HepG2 (cell line): Measurements from ENCODE around the gene LBR. TPM values are rescaled to one million over a fixed set of nuclear protein-coding genes. Genes with fewer than 3 reads are reported as not detected.

Source experiments
- ATF7-NPFF ChIP-seq: sonication (generic); formaldehyde crosslinking; IDR thresholded peaks from 2 replicates; pipeline ENCODE4 v1.8.1; 2023; ENCODE audit warnings: mild to moderate bottlenecking, low read depth, missing genetic modification reagents, moderate library complexity
- CBFB ChIP-seq: sonication (generic); formaldehyde crosslinking; IDR thresholded peaks from 2 replicates; pipeline ENCODE4 v1.4.0; 2020; ENCODE audit warnings: missing genetic modification reagents
- CSRNP2 ChIP-seq: sonication (generic); formaldehyde crosslinking; conservative IDR thresholded peaks from 2 replicates; pipeline ENCODE4 v1.8.0; 2022; ENCODE audit warnings: low read depth, missing genetic modification reagents
- DDIT3 ChIP-seq: sonication (generic); formaldehyde crosslinking; IDR thresholded peaks from 2 replicates; pipeline ENCODE4 v1.4.0; 2020; ENCODE audit warnings: mild to moderate bottlenecking, missing genetic modification reagents
- DR1 ChIP-seq: sonication (generic); formaldehyde crosslinking; IDR thresholded peaks from 2 replicates; pipeline ENCODE4 v1.8.0; 2021; ENCODE audit warnings: mild to moderate bottlenecking, missing genetic modification reagents, inconsistent platforms
- E2F5 ChIP-seq: sonication (generic); formaldehyde crosslinking; conservative IDR thresholded peaks from 2 replicates; pipeline ENCODE4 v1.4.0; 2020; ENCODE audit warnings: missing genetic modification reagents
- ELF1 ChIP-seq: sonication (generic); formaldehyde crosslinking; IDR thresholded peaks from 2 replicates; pipeline ENCODE4 v1.4.0; 2020; ENCODE audit warnings: missing genetic modification reagents
- FIP1L1 ChIP-seq: fragments of 200-400 bp; formaldehyde crosslinking; IDR thresholded peaks from 2 replicates; pipeline ENCODE4 v1.6.1; 2018; ENCODE audit warnings: low read depth, mild to moderate bottlenecking, low read length, moderate library complexity, borderline replicate concordance; ENCODE audit not compliant: insufficient read depth
- GATA4 ChIP-seq: sonication (generic); IDR thresholded peaks from 2 replicates; pipeline ENCODE4 v1.6.1; 2016; ENCODE audit warnings: antibody characterized with exemption, low read depth, borderline replicate concordance
- JARID2 ChIP-seq: sonication (generic); formaldehyde crosslinking; IDR thresholded peaks from 2 replicates; pipeline ENCODE4 v1.8.1; 2023; ENCODE audit warnings: missing genetic modification reagents, inconsistent platforms; ENCODE audit not compliant: insufficient replicate concordance
- MAFK ChIP-seq, 2 experiments: IDR thresholded peaks in 1 of 2; conservative IDR thresholded peaks in 1 of 2; 2 replicates each; pipeline ENCODE4 v1.6.1; 2011; ENCODE audit warnings: improper control_type of control experiment in 2 of 2, low read length in 2 of 2
- MYPOP ChIP-seq: sonication (generic); formaldehyde crosslinking; IDR thresholded peaks from 2 replicates; pipeline ENCODE4 v1.8.1; 2023; ENCODE audit warnings: mild to moderate bottlenecking, moderate library complexity, missing genetic modification reagents
- NFIB ChIP-seq: sonication (generic); formaldehyde crosslinking; IDR thresholded peaks from 2 replicates; pipeline ENCODE4 v1.9.0; 2021; ENCODE audit warnings: missing genetic modification reagents, mild to moderate bottlenecking, borderline replicate concordance
- NONO ChIP-seq, 2 experiments: fragments of 450-650 bp in 1 of 2; sonication (generic) in 1 of 2; formaldehyde crosslinking in 1 of 2; IDR thresholded peaks in 1 of 2; conservative IDR thresholded peaks in 1 of 2; 2 replicates each; pipeline versions ENCODE4 v1.6.1 to v1.8.0; 2017 to 2022; ENCODE audit warnings: mild to moderate bottlenecking in 1 of 2, missing genetic modification reagents in 1 of 2, moderate library complexity in 1 of 2
- RCOR2 ChIP-seq: IDR thresholded peaks from 2 replicates; pipeline ENCODE4 v1.6.1; 2016; ENCODE audit warnings: missing biosample characterization, missing genetic modification reagents
- TBX2 ChIP-seq: sonication (generic); formaldehyde crosslinking; IDR thresholded peaks from 2 replicates; pipeline ENCODE4 v1.5.0; 2020; ENCODE audit warnings: missing genetic modification reagents, mild to moderate bottlenecking, borderline replicate concordance
- ZFP91 ChIP-seq: sonication (generic); formaldehyde crosslinking; IDR thresholded peaks from 2 replicates; pipeline ENCODE4 v1.9.0; 2022; ENCODE audit warnings: missing genetic modification reagents, mild to moderate bottlenecking, borderline replicate concordance
- ZKSCAN5 ChIP-seq: sonication (generic); formaldehyde crosslinking; IDR thresholded peaks from 2 replicates; pipeline ENCODE4 v1.5.1; 2020; ENCODE audit warnings: mild to moderate bottlenecking, missing genetic modification reagents
- ZNF20 ChIP-seq: sonication (generic); formaldehyde crosslinking; IDR thresholded peaks from 2 replicates; pipeline ENCODE4 v1.4.0; 2020; ENCODE audit warnings: mild to moderate bottlenecking, moderate library complexity, missing genetic modification reagents
- ZNF235 ChIP-seq: sonication (generic); formaldehyde crosslinking; IDR thresholded peaks from 2 replicates; pipeline ENCODE4 v1.8.1; 2023; ENCODE audit warnings: mild to moderate bottlenecking, missing genetic modification reagents, borderline replicate concordance
- ZNF558 ChIP-seq: sonication (generic); formaldehyde crosslinking; IDR thresholded peaks from 2 replicates; pipeline ENCODE4 v1.9.0; 2022; ENCODE audit warnings: mild to moderate bottlenecking, missing genetic modification reagents, borderline replicate concordance
- polyA plus RNA-seq, 8 experiments: library from polyadenylated mRNA; depleted of rRNA in 3 of 8; stranded (reverse) in 7 of 8; unstranded in 1 of 8; fragments of >200 nt; fragmentation: Illumina TruSeq in 4 of 8; extraction: Trizol in 4 of 8; gene quantifications; 2 replicates each; pipeline versions ENCODE4 v1.2.1 to v1.2.3, GENCODE V29; 2011 to 2016; ENCODE audit warnings: low read depth in 4 of 8, missing spikeins in 1 of 8, mixed read lengths in 1 of 8; ENCODE audit not compliant: insufficient read depth in 1 of 8
- total RNA-seq, 5 experiments: library from RNA; depleted of rRNA; stranded (reverse); fragments of >200 nt; fragmentation: Illumina TruSeq; extraction: Trizol; gene quantifications; 2 replicates each; pipeline ENCODE4 v1.2.3, GENCODE V29; 2016; ENCODE audit warnings: low read depth in 1 of 5

LBR gene
- total and polyA plus RNA-seq, 2 of the 13 experiments (the other 11 are each of a cell fraction or from before 2014, with no cell fraction given) = 38.9 to 76.7 TPM

GRCh38 chr1:225441314-225442122, 13.7 kb upstream of the LBR start (continued):
- no peak for TF ChIP-seq ZKSCAN5 (CRISPR knock-in tag)
- no peak for TF ChIP-seq CBFB (CRISPR knock-in tag)
- no peak for TF ChIP-seq CSRNP2 (CRISPR knock-in tag)
- 0 out of 2 replicates have a peak, but pooled peaks have one; percentile 28 for TF ChIP-seq MYPOP (CRISPR knock-in tag)
- no peak for TF ChIP-seq ATF7-NPFF (CRISPR knock-in tag)
- peak; percentile 56; the same call in 1 of the 2 replicates for TF ChIP-seq TBX2 (CRISPR knock-in tag)
- no peak for TF ChIP-seq ZNF558 (CRISPR knock-in tag)
- TF ChIP-seq JARID2 (CRISPR knock-in tag) = no peak
- TF ChIP-seq DDIT3 (CRISPR knock-in tag) = no peak
- no peak for TF ChIP-seq NONO (IDR thresholded peaks at IDR 0.05)
- TF ChIP-seq NONO (CRISPR knock-in tag; conservative IDR thresholded peaks at IDR 0.05) = no peak
- TF ChIP-seq NFIB (CRISPR knock-in tag) = no peak
- TF ChIP-seq FIP1L1 = no peak
- TF ChIP-seq GATA4 = no peak
- no peak for TF ChIP-seq ZNF235 (CRISPR knock-in tag)
- no peak for TF ChIP-seq MAFK (conservative IDR thresholded peaks at IDR 0.05 in 1 of 2, IDR thresholded peaks at IDR 0.05 in 1 of 2; ENCODE audit: low read length in 2 of 2)
- 0 out of 2 replicates have a peak, but pooled peaks have one; percentile 57 for TF ChIP-seq RCOR2 (CRISPR knock-in tag)
- TF ChIP-seq ZNF20 (CRISPR knock-in tag) = no peak
- no peak for TF ChIP-seq ZFP91
- no peak for TF ChIP-seq E2F5
- TF ChIP-seq DR1 (CRISPR knock-in tag) = no peak
- TF ChIP-seq ELF1 = no peak
